ENCODE measurements around the gene KIAA1217. TPM values are rescaled to one million over a fixed set of nuclear protein-coding genes. Genes with fewer than 3 reads are reported as not detected.
A peak's percentile ranks its signal among the peaks of the same experiment; 100 is the strongest.

Gene KIAA1217
- total RNA-seq, 4 donors from 2014 or later, result 67.3 to 104 (median 89.8) TPM

- intact Hi-C loops (cut with DNase I), result loop anchor here (10.0 kb wide), 1 partner anchor 308 kb away; no protein-coding TSS in a partner anchor
- DNase-seq, result peak in 1 of 2 donors; percentile 19
- Histone ChIP-seq H3K4me1 (peaks cover 8 to 9% of the 10 kb centered on the region in 2 donors), H3K4me3 (replicated peaks in 1 of 3) (no peak overlapping the region), H3K9me3 (no peaks in the 10 kb centered on the region), H3K27me3 (no peaks in the 10 kb centered on the region), H3K36me3 (peaks cover 0 to 5% of the 10 kb centered on the region in 2 donors), H3K27ac (peak overlapping the region in 2 of 3 donors; percentile 26 to 49)
- no peak for TF ChIP-seq POLR2A (IDR thresholded peaks at IDR 0.05)
- TF ChIP-seq CTCF (IDR thresholded peaks at IDR 0.05), result no peak
- WGBS, 2 donors, result 72 to 86% methylated on average over 6 of the region's 6 CpGs
These were observed 294.0 kb downstream of the KIAA1217 start for GRCh38 chr10:24502801-24503460.

- no peaks in the 10 kb centered on the region for H3K27me3 ChIP-seq
- intact Hi-C loops (cut with DNase I), result loop anchor here (10.0 kb wide), 1 partner anchor 309 kb away; no protein-coding TSS in a partner anchor
- H3K27ac ChIP-seq, result peak overlapping the region in 2 of 3 donors; percentile 26 to 49
- no peak overlapping the region for H3K4me3 ChIP-seq (replicated peaks in 1 of 3)
- peak; percentile 56 to 57 for DNase-seq
- H3K36me3 ChIP-seq, result peaks cover 0 to 5% of the 10 kb centered on the region in 2 donors
- H3K4me1 ChIP-seq, result peaks cover 8 to 9% of the 10 kb centered on the region in 2 donors
- WGBS, 2 donors, result 57 to 64% methylated on average over 12 of the region's 12 CpGs
- TF ChIP-seq CTCF (IDR thresholded peaks at IDR 0.05) (peak; percentile 11 to 74 (median 48)), POLR2A (IDR thresholded peaks at IDR 0.05) (no peak)
- no peaks in the 10 kb centered on the region for H3K9me3 ChIP-seq
These were observed 294.8 kb downstream of the KIAA1217 start for GRCh38 chr10:24503461-24504320.

- no peak for TF ChIP-seq POLR2A (IDR thresholded peaks at IDR 0.05)
- no peak for TF ChIP-seq CTCF (IDR thresholded peaks at IDR 0.05)
- Histone ChIP-seq H3K27me3 (no peaks in the 10 kb centered on the region), H3K36me3 (peaks cover 0 to 5% of the 10 kb centered on the region in 2 donors), H3K4me1 (peaks cover 8 to 9% of the 10 kb centered on the region in 2 donors), H3K9me3 (no peaks in the 10 kb centered on the region), H3K4me3 (replicated peaks in 1 of 3) (no peak overlapping the region), H3K27ac (peak overlapping the region in 2 of 3 donors; percentile 32 to 43)
- intact Hi-C loops (cut with DNase I), result loop anchor here (10.0 kb wide), 1 partner anchor 311 kb away; no protein-coding TSS in a partner anchor
- WGBS, 2 donors, result 49 to 66% methylated on average over 7 of the region's 7 CpGs
- DNase-seq, result peak; percentile 47 to 49
These were observed 296.8 kb downstream of the KIAA1217 start for GRCh38 chr10:24505759-24506158.

GRCh38 chr10:24513155-24513554 is 304.2 kb downstream of the KIAA1217 start:
- Histone ChIP-seq H3K4me1 (no peaks in the 10 kb centered on the region), H3K27ac (peak overlapping the region in 1 of 3 donors; percentile 26), H3K36me3 (peaks cover 0 to 11% of the 10 kb centered on the region in 2 donors), H3K27me3 (no peaks in the 10 kb centered on the region), H3K4me3 (replicated peaks in 1 of 3) (no peak overlapping the region), H3K9me3 (no peaks in the 10 kb centered on the region)
- DNase-seq, result peak; percentile 22 to 39
- TF ChIP-seq CTCF (IDR thresholded peaks at IDR 0.05) (peak in 3 of 6 experiments; percentile 17 to 33 (median 30)), POLR2A (IDR thresholded peaks at IDR 0.05) (no peak)
- WGBS, 2 donors, result 86 to 88% methylated on average over 9 of the region's 9 CpGs
- intact Hi-C loops (cut with DNase I), result loop anchor here (10.0 kb wide), 1 partner anchor 518 kb away; no protein-coding TSS in a partner anchor

Measured in thyroid gland (tissue), 4 donors.